HG02571 (cell line): ENCODE data around the gene INPP5D.
"Not testable (repeated sequence)": the region's sequence is repeated elsewhere in the genome, so short reads cannot be mapped to it uniquely, and the experiment has no call there.

Experiments used
- ATAC-seq: cut with Tn5 transposase; IDR thresholded peaks from one replicate; pipeline ENCODE4 v1.9.1; 2021; ENCODE audit warnings: mild to moderate bottlenecking, moderate library complexity; ENCODE audit not compliant: unreplicated experiment

INPP5D gene

GRCh38 chr2:233133239-233133638, 73.1 kb downstream of the INPP5D start:
- ATAC-seq: no peak

- no peak for ATAC-seq
Observed at GRCh38 chr2:233135421-233135820, 75.3 kb downstream of the INPP5D start.

- no peak for ATAC-seq
Observed at GRCh38 chr2:233137040-233137439, 76.9 kb downstream of the INPP5D start.

- no peak for ATAC-seq
Observed at GRCh38 chr2:233140077-233140585, 80.0 kb downstream of the INPP5D start.

GRCh38 chr2:233140978-233141377, 80.8 kb downstream of the INPP5D start:
- no peak for ATAC-seq

GRCh38 chr2:233141901-233142300, 81.8 kb downstream of the INPP5D start:
- no peak for ATAC-seq

GRCh38 chr2:233142355-233142897, 82.3 kb downstream of the INPP5D start:
- ATAC-seq: peak; percentile 73

- ATAC-seq: no peak
Observed at GRCh38 chr2:233143700-233144331, 83.7 kb downstream of the INPP5D start.

GRCh38 chr2:233145726-233146125, 85.6 kb downstream of the INPP5D start:
- ATAC-seq: no peak

GRCh38 chr2:233146194-233146593, 86.1 kb downstream of the INPP5D start:
- ATAC-seq: no peak

GRCh38 chr2:233147136-233147828, 87.1 kb downstream of the INPP5D start:
- no peak for ATAC-seq

- no peak for ATAC-seq
Observed at GRCh38 chr2:233147829-233148167, 87.7 kb downstream of the INPP5D start.

- no peak for ATAC-seq
Observed at GRCh38 chr2:233148354-233148753, 88.2 kb downstream of the INPP5D start.

- ATAC-seq: no peak
Observed at GRCh38 chr2:233152541-233152940, 92.4 kb downstream of the INPP5D start.

- ATAC-seq: no peak
Observed at GRCh38 chr2:233153146-233153798, 93.1 kb downstream of the INPP5D start.

GRCh38 chr2:233156001-233156400, 95.9 kb downstream of the INPP5D start:
- ATAC-seq: no peak

GRCh38 chr2:233156461-233156860, 96.3 kb downstream of the INPP5D start:
- ATAC-seq: not testable (repeated sequence)

GRCh38 chr2:233161730-233162129, 101.6 kb downstream of the INPP5D start:
- no peak for ATAC-seq

- no peak for ATAC-seq
Observed at GRCh38 chr2:233162770-233163169, 102.6 kb downstream of the INPP5D start.

- ATAC-seq: no peak
Observed at GRCh38 chr2:233163486-233164103, 103.5 kb downstream of the INPP5D start.

GRCh38 chr2:233164128-233164635, 104.0 kb downstream of the INPP5D start:
- ATAC-seq: no peak
